Tibial artery (tissue), 4 donors: ENCODE results near the gene CIDEB.

Experiments used
- DNase-seq, 2 donors: peaks; one replicate each; pipeline ENCODE4 v3.0.0-alpha.2; 2019
- H3K27ac ChIP-seq, 2 donors: fragments of 200-600 bp; sonication (generic) in 1 of 2; 1 replicate in 1 of 2; 2 replicates in 1 of 2; pipeline ENCODE4 v1.5.1; 2018 to 2019; ENCODE audit warnings: mild to moderate bottlenecking in 1 of 2
- H3K27me3 ChIP-seq, 2 donors: fragments of 200-600 bp; sonication (generic) in 1 of 2; one replicate each; pipeline versions ENCODE4 v1.5.1 to v1.6.0; 2016 to 2019
- H3K36me3 ChIP-seq, 3 donors: fragments of 200-600 bp; sonication (generic) in 2 of 3; one replicate each; pipeline ENCODE4 v1.5.1; 2016 to 2019; ENCODE audit warnings: mild to moderate bottlenecking in 2 of 3
- H3K4me1 ChIP-seq, 4 donors: fragments of 200-600 bp; sonication (generic) in 2 of 4; 1 replicate in 3 of 4; 2 replicates in 1 of 4; pipeline ENCODE4 v1.5.1; 2016 to 2019
- H3K4me3 ChIP-seq, 2 donors: fragments of 200-600 bp; sonication (generic) in 1 of 2; 1 replicate in 1 of 2; 2 replicates in 1 of 2; pipeline ENCODE4 v1.5.1; 2018 to 2019; ENCODE audit warnings: mild to moderate bottlenecking in 2 of 2
- H3K9me3 ChIP-seq, 3 donors: fragments of 200-600 bp; sonication (generic) in 1 of 3; one replicate each; pipeline ENCODE4 v1.5.1; 2016 to 2019
- intact Hi-C: fragments of 100-400 bp; cut with DNase I; formaldehyde crosslinking; loops from one replicate; pipeline ENCODE4 v1.15.0; 2023; ENCODE audit warnings: low total_unique reads
- TF ChIP-seq, protein P1 (sequence below), 2 experiments: fragments of 200-600 bp in 1 of 2; fragments of 450-650 bp in 1 of 2; IDR thresholded peaks; one replicate each; pipeline ENCODE4 v1.5.1; 2017 to 2019; ENCODE audit warnings: antibody characterized with exemption in 2 of 2, mild to moderate bottlenecking in 1 of 2, moderate library complexity in 1 of 2

The CIDEB gene

DNA sequence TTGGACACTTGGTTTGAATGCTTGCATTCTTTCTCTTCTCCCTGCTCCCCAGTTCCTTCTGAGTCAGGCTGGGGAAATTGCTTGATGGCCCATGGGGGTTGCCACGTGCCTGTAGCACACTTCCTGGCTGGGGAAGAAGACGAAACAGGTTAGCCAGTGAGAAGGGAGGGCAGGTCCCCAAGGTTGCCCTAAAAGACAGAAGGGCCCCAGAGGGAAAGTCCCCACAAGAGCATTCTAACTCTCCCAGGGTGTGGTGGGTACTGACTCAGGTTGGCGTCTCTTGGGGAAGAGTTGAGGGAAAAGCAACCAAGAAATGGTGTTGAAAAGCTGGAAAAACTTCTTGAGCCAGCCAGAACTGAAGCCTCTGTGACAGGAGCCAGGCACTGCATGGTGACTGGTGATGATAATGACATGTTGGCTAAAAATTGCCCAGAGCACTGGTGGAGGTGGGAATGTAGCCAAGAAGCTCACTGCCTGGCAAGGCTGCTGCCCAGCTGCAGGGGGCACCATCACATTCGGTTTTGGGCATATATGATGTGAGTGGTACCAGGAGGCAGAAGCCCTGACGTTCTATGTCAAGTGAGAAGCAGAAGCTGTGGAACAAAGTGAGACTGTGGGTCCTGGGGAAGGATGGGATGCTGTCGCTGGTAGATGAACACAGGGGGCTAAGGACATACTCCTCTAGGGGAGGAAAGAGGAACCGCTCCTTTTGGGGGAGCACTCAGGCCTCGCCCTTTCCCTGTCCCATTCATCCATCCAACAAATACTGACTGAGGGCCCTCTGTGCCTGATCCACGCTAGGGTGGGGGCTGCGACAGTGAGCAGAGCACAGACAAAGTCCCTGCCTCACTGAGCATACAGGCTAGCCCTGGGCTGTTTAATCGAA lies 28.2 kb downstream of the CIDEB start:
- Histone ChIP-seq H3K4me1 (no peaks in the 10 kb centered on the region), H3K36me3 (no peaks in the 10 kb centered on the region), H3K4me3 (no peak overlapping the region), H3K9me3 (no peaks in the 10 kb centered on the region), H3K27ac (no peak overlapping the region), H3K27me3 (no peaks in the 10 kb centered on the region)
- intact Hi-C loops, result no loop called here
- TF ChIP-seq, protein P1, sequence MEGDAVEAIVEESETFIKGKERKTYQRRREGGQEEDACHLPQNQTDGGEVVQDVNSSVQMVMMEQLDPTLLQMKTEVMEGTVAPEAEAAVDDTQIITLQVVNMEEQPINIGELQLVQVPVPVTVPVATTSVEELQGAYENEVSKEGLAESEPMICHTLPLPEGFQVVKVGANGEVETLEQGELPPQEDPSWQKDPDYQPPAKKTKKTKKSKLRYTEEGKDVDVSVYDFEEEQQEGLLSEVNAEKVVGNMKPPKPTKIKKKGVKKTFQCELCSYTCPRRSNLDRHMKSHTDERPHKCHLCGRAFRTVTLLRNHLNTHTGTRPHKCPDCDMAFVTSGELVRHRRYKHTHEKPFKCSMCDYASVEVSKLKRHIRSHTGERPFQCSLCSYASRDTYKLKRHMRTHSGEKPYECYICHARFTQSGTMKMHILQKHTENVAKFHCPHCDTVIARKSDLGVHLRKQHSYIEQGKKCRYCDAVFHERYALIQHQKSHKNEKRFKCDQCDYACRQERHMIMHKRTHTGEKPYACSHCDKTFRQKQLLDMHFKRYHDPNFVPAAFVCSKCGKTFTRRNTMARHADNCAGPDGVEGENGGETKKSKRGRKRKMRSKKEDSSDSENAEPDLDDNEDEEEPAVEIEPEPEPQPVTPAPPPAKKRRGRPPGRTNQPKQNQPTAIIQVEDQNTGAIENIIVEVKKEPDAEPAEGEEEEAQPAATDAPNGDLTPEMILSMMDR (IDR thresholded peaks at IDR 0.05), result no peak
- no peak for DNase-seq

DNA sequence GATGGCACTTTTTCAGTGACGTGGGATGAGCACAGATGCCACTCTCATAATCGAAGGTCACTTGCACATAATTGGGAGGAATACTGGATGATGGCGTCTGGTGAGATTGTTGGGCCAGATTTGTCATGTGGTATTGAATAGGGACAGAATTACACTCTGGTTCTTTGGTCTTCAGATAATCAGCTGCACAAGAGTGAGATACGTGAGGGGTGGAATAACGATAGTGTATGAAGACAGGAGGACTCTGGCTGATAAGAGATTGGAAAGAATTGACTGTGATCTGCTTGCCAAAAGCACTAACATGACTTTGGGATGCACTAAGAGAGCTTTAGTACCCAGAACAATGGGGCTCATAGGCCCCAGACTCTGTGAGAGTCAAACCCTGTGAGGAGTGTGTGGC lies 29.4 kb downstream of the CIDEB start:
- TF ChIP-seq, protein P1 (IDR thresholded peaks at IDR 0.05), result no peak
- Histone ChIP-seq H3K9me3 (no peaks in the 10 kb centered on the region), H3K27me3 (no peaks in the 10 kb centered on the region), H3K36me3 (no peaks in the 10 kb centered on the region), H3K4me3 (no peak overlapping the region), H3K27ac (no peak overlapping the region), H3K4me1 (no peaks in the 10 kb centered on the region)
- no peak for DNase-seq
- intact Hi-C loops, result no loop called here

DNA sequence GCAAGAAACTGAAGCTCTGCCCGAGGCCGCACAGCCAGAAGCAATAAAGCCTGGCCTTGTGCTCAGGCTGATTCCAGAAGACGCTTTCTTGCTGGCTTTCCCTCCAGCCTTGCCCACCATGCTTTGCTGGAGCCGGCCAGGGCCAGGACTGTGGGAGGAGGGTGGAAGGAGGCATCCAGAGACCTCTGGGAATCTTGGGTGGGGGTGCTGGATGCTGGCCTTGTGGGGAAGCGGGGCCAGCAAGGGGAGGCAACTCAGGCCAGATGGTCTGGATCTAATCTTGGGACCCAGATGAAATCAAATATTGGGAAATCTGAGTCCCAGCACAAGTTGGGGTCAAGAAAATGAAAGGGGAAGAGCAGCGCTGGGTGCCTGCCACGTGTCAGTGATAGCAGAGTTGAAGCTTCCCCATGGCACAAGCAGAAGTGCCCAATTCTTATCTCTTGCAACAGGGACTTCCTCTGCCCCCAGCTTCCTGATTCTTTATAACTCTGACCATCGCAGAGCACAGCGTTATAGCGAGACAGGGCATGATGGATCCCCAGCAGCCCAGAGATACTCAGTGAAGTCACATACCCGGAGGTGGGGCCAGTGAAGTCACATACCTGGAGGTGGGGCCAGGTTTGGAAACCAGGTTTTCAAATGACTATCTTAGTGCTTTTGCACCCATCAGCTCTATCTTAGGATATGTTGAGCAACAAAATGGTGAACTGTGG lies 30.0 kb downstream of the CIDEB start:
- Histone ChIP-seq H3K36me3 (no peaks in the 10 kb centered on the region), H3K27ac (no peak overlapping the region), H3K4me1 (no peaks in the 10 kb centered on the region), H3K4me3 (no peak overlapping the region), H3K27me3 (no peaks in the 10 kb centered on the region), H3K9me3 (no peaks in the 10 kb centered on the region)
- TF ChIP-seq, protein P1 (IDR thresholded peaks at IDR 0.05), result no peak
- intact Hi-C loops, result no loop called here
- DNase-seq, result peak in 1 of 2 donors; percentile 28

DNA sequence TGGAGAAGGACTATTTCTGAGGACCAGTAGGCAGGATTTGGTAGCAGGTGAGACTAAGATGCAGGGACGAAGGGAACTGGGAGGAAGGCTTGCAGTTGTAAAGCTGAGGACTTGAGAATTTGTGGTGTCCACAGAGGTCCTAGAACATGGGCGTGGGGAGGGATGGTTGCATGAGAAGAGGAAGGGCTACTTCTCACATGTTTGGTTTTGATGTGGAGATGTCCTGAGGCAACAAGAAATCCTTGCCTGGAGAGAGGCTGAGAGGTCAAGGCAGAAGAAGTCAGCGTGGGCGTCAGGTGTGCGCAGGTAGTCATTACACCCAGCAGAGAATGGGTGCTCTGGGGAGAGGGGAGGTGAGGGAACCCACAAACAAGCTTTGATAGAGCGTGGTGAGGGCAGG lies 30.7 kb downstream of the CIDEB start:
- no peaks in the 10 kb centered on the region for H3K36me3 ChIP-seq
- DNase-seq, result no peak
- intact Hi-C loops, result no loop called here
- no peaks in the 10 kb centered on the region for H3K9me3 ChIP-seq
- TF ChIP-seq, protein P1 (IDR thresholded peaks at IDR 0.05), result no peak
- H3K27ac ChIP-seq, result no peak overlapping the region
- H3K4me1 ChIP-seq, result peaks cover 0 to under 1% (median under 1%) of the 10 kb centered on the region in 4 donors
- no peaks in the 10 kb centered on the region for H3K27me3 ChIP-seq
- no peak overlapping the region for H3K4me3 ChIP-seq

DNA sequence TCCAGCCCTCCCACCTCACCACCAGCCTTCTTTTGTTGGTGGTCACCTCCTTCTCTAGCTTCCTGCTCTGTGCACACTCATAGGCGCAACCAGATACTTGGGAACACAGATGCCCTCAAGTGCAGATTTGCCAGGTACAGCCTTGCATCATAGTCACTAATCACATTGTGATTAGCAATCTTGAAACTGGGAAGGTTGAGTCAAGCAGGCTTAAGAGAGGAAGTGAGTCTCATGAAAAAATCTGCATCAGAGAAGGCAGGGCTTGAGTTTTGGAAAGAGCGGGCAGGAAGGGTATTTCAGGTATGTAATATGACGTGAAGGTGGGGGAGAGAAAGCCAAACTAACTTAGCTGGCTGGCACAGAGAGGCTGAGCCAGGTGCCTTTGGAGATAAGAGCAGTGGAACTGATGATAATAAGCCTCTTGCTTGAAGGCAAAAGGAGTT lies 33.7 kb downstream of the CIDEB start:
- no peak overlapping the region for H3K27ac ChIP-seq
- H3K27me3 ChIP-seq, result no peaks in the 10 kb centered on the region
- no peak overlapping the region for H3K4me3 ChIP-seq
- H3K9me3 ChIP-seq, result no peaks in the 10 kb centered on the region
- no peak for DNase-seq
- intact Hi-C loops, result no loop called here
- peaks cover 0 to 12% (median 8%) of the 10 kb centered on the region in 4 donors for H3K4me1 ChIP-seq
- H3K36me3 ChIP-seq, result peaks cover 0 to 10% (median 2%) of the 10 kb centered on the region in 3 donors
- TF ChIP-seq, protein P1 (IDR thresholded peaks at IDR 0.05), result no peak
